HG02938 (cell line): ENCODE measurements around the gene MEIOC.
"Not testable (repeated sequence)": the region's sequence is repeated elsewhere in the genome, so short reads cannot be mapped to it uniquely, and the experiment has no call there.

Source experiments
- ATAC-seq: cut with Tn5 transposase; IDR thresholded peaks from one replicate; pipeline ENCODE4 v1.9.1; 2021; ENCODE audit warnings: mild to moderate bottlenecking, moderate library complexity; ENCODE audit not compliant: unreplicated experiment

The MEIOC gene

GRCh38 chr17:44655983-44656710, at the start of gene MEIOC:
Gene MEIOC (plus strand): TSS chr17:44656468. CDS start chr17:44656614, 146 bp downstream.
- ATAC-seq = no peak

DNA sequence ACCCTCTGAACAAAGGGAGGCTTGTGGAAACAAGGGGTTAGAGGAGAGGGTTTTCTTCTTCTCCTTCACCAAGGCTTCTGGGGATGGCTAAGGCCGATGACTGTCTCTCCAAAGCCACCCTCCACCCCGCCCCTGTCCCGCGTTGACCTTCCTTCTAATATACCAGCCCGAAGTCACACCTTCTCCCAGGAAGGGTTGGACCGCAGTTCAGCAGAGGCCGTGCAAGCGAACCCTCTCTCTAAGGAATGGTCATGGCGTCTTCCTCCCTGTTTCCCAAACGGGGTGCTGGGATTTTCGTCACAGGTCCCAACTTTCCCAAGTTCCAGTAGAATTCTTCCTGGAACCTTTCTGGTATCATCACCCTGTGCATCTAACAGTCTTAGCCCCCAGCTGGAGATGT, 49.6 kb upstream of the MEIOC start:
- ATAC-seq = no peak

DNA sequence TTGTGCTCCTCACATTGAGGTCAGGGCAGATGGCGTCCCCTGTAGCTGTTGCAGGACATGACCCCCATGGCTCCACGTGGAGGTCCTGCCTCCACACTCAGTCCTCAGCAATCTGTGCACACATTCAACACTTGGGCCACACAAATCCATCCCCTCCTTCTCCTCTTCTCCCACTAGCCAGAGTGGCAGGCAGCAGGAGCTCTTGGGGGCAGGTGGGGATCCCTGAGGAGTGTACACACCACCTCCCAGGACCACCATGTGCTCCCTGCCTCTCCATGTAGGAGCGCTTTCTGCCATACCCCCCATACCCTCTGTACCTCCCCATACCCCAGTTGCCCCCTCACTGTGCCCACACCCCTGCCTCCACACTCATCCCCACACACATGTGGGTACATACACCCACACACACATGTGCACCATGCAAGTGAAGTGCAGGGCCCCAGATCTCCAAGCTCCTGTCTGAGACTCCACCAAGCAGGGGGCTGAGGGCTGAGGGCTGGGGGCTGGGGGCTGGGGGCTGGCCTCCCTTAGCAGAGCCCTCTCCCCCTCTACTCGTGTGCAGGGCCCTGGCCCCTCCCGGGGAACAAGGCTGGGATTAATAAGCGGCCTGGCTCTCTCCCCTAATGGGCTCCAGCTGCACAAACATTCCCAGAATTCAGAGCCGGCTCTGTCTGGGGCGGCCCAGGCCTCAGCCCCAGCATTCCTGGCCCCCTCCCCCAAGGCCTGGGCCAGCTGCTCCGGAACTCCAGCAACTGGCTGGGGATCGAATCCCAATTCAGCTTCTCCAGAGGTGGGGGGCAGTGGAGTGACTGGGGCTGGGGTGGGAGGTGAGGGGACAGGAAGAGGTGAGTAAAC, 48.2 kb upstream of the MEIOC start:
- ATAC-seq = no peak

DNA sequence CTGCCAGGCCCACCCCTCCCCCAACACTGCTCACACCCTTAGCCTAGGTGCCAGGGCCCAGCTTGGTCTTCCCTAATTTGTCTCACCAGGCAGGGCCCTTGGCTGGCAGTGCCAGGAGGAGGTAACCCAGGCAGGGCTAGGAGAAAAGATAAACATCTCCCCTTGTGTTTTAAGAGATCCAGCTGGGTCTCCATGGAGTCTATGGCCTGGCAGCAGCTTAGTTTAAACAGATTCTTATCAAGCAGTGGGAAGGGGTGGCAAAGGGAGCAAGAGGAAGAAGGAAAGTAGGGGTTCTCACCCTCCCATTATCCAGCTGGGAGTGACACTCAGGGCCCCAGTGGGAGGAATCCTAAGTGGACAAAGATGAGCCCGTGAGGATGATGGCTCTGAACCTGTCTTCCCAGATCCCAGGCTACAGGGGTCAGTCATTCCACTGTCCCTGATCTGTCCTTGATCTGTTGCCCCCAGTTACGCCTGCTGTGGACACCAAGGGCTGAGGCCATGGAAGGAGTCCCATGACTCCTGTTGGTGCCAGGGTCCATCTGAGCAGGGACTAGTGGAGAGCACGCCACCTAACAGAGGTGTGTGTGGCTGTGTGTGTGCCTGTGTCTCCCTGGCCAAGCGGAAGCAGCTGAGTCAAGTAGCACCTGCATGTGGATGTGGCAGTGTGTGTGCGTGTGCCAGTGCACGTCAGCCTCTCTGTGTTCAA, 47.4 kb upstream of the MEIOC start:
- no peak for ATAC-seq

DNA sequence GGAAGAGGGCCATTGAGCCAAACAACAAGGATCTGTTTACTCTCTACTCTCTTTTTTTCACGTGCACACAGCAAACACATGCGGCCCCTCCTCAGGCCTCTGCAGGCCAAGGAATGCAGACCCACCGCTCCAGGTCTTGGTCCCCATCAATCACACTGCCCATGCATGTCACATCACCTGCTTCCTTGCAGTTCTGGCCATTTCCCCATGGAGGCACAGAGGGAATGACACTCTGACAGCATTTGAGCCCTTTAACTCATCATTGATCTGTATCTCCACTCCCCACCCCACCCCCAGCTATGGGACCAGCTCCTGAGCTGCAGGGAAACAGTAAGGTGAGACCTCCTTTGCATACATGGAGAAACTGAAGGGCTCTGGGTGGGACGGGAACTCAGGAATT, 45.9 kb upstream of the MEIOC start:
- ATAC-seq = no peak

DNA sequence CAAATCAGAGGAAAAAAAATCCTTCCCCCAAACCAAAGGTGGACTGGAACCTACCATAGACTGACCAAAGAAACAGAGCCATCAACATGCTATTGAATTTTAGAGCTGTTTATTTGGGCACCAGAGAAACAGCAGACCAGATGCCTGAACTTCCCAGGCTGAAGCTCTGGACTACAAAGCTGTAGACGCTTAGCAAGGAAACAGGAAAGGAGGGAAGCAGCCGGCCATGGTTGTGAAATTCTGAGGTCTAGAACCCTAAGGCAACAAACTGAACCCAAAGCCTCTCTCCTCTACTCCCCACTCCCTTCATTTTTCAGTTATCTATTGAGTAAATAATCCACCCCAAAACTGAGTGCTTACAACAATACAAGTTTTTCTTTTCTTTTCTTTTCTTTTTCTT, 45.4 kb upstream of the MEIOC start:
- no peak for ATAC-seq

- no peak for ATAC-seq
Measured at GRCh38 chr17:44614862-44615261, 41.4 kb upstream of the MEIOC start.

- not testable (repeated sequence) for ATAC-seq
Measured at GRCh38 chr17:44618652-44619051, 37.6 kb upstream of the MEIOC start.

DNA sequence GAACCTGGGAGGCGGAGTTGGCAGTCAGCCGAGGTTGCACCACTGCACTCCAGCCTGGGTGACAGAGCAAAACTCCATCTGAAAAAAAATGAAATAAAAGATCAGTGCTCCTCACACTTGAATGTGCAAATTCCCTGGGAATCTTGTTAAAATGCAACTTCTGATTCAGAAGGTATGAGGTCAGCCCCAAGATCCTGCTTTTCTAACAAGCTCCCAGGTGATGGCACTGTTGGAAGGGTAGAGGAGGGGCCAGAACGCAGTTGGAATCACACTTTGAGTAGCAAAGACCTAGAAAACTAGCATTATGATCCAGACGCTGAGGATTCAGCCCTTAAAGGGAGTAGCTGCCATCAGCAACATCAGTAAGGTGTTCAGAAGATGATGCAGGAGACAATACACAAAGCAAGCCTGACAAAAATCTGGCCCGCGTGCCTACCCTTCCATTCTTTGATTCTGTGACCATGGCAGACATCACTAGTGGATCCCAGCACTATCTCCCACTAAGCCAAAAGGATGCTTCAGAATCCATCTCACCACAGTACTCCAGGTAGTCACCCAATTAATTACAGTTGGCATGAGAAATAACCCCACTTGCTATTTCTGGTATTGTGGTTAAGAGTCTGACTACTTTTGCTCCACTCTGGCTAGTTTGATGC, 33.1 kb upstream of the MEIOC start:
- no peak for ATAC-seq

- no peak for ATAC-seq
Measured at GRCh38 chr17:44627513-44628242, 28.6 kb upstream of the MEIOC start.

- ATAC-seq = no peak
Measured at GRCh38 chr17:44628243-44629188, 27.8 kb upstream of the MEIOC start.

- no peak for ATAC-seq
Measured at GRCh38 chr17:44629314-44629713, 27.0 kb upstream of the MEIOC start.

GRCh38 chr17:44630703-44631102, 25.6 kb upstream of the MEIOC start:
- ATAC-seq = no peak

DNA sequence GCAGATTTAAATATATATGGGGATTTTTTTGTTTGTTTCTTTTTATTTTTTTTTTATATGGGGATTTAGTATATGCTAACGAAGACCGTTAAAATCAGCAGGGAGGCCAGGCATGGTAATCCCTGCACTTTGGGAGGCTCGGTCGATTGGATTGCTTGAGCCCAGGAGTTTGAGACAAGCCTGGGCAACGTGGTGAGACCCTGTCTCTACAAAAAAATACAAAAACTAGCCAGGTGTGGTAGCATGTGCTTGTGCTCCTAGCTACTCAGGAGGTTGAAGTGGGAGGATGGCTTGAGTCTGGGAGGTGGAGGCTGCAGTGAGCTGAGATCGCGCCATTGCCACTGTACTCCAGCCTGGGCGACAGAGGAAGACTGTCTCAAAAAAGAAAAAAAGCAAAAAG, 22.3 kb upstream of the MEIOC start:
- ATAC-seq = no peak

DNA sequence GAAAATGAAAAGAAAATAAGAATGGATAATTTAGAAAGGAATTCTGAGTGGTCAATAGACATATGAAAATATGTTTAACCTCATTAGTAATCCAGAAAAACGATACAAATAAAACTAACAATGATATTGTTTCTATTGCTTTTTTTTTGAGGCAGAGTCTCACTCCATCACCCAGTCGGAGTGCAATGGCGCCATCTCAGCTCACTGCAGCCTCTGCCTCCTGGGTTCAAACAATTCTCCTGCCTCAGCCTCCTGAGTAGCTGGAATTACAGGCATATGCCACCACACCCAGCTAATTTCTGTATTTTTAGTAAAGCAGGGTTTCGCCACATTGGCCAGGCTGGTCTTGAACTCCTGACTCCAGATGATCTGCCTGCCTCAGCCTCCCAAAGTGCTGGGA, 21.9 kb upstream of the MEIOC start:
- ATAC-seq = not testable (repeated sequence)

- no peak for ATAC-seq
Measured at GRCh38 chr17:44636562-44636961, 19.7 kb upstream of the MEIOC start.

DNA sequence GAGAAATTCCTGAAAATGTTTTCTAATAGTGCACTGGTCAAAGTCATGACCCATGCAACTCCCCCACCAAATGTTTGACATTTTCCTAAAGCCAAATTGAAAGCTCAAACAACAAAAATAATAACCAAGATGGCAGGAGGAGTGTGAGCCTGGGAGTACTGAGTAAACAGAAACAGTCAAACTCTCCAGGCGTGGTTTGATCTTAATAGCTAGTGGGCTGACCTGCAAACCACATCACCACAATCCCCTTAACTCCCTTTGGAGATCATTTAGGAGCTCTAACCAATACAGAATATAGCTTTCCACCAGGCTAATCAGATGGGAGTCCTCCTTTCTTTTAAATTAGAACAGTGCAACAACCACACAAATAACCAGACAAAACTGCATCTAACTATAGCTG, 19.2 kb upstream of the MEIOC start:
- no peak for ATAC-seq

DNA sequence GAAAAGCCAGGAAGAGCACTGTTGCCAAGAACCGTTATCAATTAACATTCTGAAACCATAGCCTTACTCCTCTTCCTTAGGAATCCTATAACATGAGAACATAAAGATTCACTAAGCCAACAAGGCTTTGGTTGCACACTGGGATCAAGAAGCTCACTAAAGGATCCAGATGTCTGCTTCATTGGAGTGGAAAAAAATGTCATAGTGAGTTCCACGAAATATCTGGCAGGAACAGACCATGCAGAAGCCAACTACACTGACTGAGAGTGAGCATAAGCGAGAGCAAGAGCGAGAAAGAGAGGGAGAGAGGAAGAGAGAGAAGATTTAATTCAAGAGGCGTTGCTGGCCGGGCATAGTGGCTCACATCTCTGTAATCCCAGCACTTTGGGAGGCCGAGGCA, 13.4 kb upstream of the MEIOC start:
- no peak for ATAC-seq

- no peak for ATAC-seq
Measured at GRCh38 chr17:44645341-44645740, 10.9 kb upstream of the MEIOC start.
